Sigmoid colon (tissue), 4 donors: ENCODE measurements around the gene CCDC102A.

Experiments
- EP300 ChIP-seq, 4 donors: sonication (generic); formaldehyde crosslinking; IDR thresholded peaks; one replicate each; pipeline ENCODE4 v1.6.1; 2017; ENCODE audit warnings: antibody characterized with exemption in 4 of 4
- POLR2A ChIP-seq, 2 donors: fragments of 450-650 bp; IDR thresholded peaks; one replicate each; pipeline ENCODE4 v1.6.1; 2016; ENCODE audit warnings: antibody characterized with exemption in 2 of 2, mild to moderate bottlenecking in 2 of 2, moderate library complexity in 2 of 2
- TF ChIP-seq, protein P1 (sequence below), 4 experiments: fragments of 450-650 bp in 3 of 4; fragments of 200-600 bp in 1 of 4; IDR thresholded peaks; one replicate each; pipeline ENCODE4 v1.5.1; 2016 to 2019; ENCODE audit warnings: antibody characterized with exemption in 4 of 4, mild to moderate bottlenecking in 3 of 4, moderate library complexity in 2 of 4

DNA sequence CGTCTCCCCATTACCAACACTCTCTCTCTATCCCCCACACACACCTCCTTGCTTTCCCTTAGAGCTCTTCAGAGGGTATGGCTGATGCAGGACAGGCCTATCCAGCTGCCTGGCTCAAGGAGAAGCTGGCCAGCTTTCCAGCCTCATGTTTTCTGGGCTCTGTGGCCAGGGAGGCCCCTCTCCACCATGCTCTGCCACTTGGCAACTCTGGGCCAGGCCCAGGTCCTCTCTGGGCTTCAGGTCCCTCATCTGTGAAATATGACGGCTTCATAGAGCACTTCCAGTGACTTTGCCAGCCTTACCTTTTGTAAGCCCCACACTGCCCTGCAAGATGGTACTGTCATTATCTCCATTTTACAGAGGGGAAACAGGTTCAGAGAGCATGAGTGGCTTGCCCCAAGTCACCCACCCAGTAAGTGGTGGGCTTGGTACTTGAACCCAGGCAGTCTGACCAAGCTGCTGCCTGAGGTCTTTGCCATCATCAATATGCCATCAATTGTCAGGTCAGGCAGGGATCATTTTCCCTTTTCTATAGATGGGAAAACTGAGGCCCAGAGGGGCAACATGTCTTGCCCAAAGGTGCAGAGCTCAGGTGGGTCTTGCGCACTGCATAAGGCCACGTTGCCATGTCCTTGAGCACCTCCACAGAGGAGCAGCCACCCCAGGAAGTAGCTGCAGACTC lies 5.5 kb upstream of the CCDC102A start:
- TF ChIP-seq POLR2A (IDR thresholded peaks at IDR 0.05), result no peak
- no peak for TF ChIP-seq EP300 (IDR thresholded peaks at IDR 0.05)
- TF ChIP-seq, protein P1, sequence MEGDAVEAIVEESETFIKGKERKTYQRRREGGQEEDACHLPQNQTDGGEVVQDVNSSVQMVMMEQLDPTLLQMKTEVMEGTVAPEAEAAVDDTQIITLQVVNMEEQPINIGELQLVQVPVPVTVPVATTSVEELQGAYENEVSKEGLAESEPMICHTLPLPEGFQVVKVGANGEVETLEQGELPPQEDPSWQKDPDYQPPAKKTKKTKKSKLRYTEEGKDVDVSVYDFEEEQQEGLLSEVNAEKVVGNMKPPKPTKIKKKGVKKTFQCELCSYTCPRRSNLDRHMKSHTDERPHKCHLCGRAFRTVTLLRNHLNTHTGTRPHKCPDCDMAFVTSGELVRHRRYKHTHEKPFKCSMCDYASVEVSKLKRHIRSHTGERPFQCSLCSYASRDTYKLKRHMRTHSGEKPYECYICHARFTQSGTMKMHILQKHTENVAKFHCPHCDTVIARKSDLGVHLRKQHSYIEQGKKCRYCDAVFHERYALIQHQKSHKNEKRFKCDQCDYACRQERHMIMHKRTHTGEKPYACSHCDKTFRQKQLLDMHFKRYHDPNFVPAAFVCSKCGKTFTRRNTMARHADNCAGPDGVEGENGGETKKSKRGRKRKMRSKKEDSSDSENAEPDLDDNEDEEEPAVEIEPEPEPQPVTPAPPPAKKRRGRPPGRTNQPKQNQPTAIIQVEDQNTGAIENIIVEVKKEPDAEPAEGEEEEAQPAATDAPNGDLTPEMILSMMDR (IDR thresholded peaks at IDR 0.05), result no peak
